Endothelial cell of umbilical vein (primary cell): ENCODE data around the gene NUP62. TPM values are rescaled to one million over a fixed set of nuclear protein-coding genes. Genes with fewer than 3 reads are reported as not detected.

Experiments used
- BruUV-seq: library from RNA; stranded (reverse); fragments of 400-500 nt; replicated peaks from 2 replicates; lab custom pipeline; 2021; lab: Mats Ljungman, UMichigan
- CTCF ChIA-PET: fragments of 300-600, 350-600 bp; sonication (Branson Sonifier 250); formaldehyde crosslinking; loops from one replicate; lab custom pipeline; 2021; ENCODE audit warnings: antibody characterized with exemption, inconsistent platforms; lab: Charles Lee
- POLR2A ChIA-PET: fragments of 300-600, 350-600 bp; sonication (Branson Sonifier 250); formaldehyde crosslinking; loops from one replicate; lab custom pipeline; 2021; ENCODE audit warnings: antibody characterized with exemption, inconsistent platforms; lab: Charles Lee
- DNase-seq: peaks from one replicate; pipeline ENCODE4 v3.0.0-alpha.2; 2011; ENCODE audit warnings: low read depth, low spot score
- FAIRE-seq: peaks from 2 replicates; lab custom pipeline; 2011; peaks lifted over from hg19 to GRCh38; lab: Jason Lieb, UNC
- H2AFZ ChIP-seq: 2 replicates; pipeline ENCODE4 v1.6.0; 2012; ENCODE audit warnings: low read depth, low read length, control low read depth, inconsistent platforms
- H3K27ac ChIP-seq: 2 replicates; pipeline ENCODE4 v1.5.1; 2011; ENCODE audit warnings: low read depth, mild to moderate bottlenecking, control low read depth, low read length, moderate library complexity; ENCODE audit not compliant: insufficient read depth
- H3K27me3 ChIP-seq, 2 experiments: 2 replicates each; pipeline versions ENCODE4 v1.6.0 to v1.6.1; 2011; ENCODE audit warnings: low read length in 2 of 2, mixed read lengths in 1 of 2; ENCODE audit not compliant: control insufficient read depth in 2 of 2, insufficient read depth in 2 of 2
- H3K36me3 ChIP-seq, 2 experiments: 2 replicates in 1 of 2; 3 replicates in 1 of 2; pipeline ENCODE4 v1.5.1; 2011; ENCODE audit warnings: low read length in 2 of 2, mild to moderate bottlenecking in 1 of 2, moderate library complexity in 1 of 2; ENCODE audit not compliant: control insufficient read depth in 2 of 2, insufficient read depth in 2 of 2; ENCODE audit errors: extremely low read depth in 1 of 2
- H3K4me1 ChIP-seq: 3 replicates; pipeline ENCODE4 v1.5.1; 2011; ENCODE audit warnings: mild to moderate bottlenecking, low read length; ENCODE audit not compliant: control insufficient read depth, insufficient read depth; ENCODE audit errors: extremely low read depth
- H3K4me2 ChIP-seq: 2 replicates; pipeline ENCODE4 v1.6.1; 2011; ENCODE audit warnings: low read length, control low read depth, mixed read lengths; ENCODE audit not compliant: insufficient read depth
- H3K4me3 ChIP-seq, 3 experiments: fragments of 200-600 bp in 1 of 3; sonication (generic), shearing (Covaris generic) in 1 of 3; replicated peaks in 1 of 3; 2 replicates each; pipeline ENCODE4 v1.5.1; 2011 to 2016; ENCODE audit warnings: control low read depth in 3 of 3, low read length in 3 of 3, mild to moderate bottlenecking in 2 of 3, inconsistent platforms in 1 of 3, low read depth in 1 of 3, moderate library complexity in 1 of 3; ENCODE audit not compliant: insufficient read depth in 1 of 3
- H3K79me2 ChIP-seq: 2 replicates; pipeline ENCODE4 v1.6.0; 2012; ENCODE audit warnings: low read length, inconsistent platforms; ENCODE audit not compliant: control insufficient read depth, insufficient read depth
- H3K9ac ChIP-seq: replicated peaks from 2 replicates; pipeline ENCODE3; 2011; ENCODE audit warnings: low read length, control low read depth; ENCODE audit not compliant: insufficient read depth; ENCODE audit errors: extremely low read depth
- H3K9me1 ChIP-seq: replicated peaks from 3 replicates; pipeline ENCODE4 v1.6.0; 2011; ENCODE audit warnings: mild to moderate bottlenecking, low read length; ENCODE audit not compliant: control insufficient read depth, insufficient read depth; ENCODE audit errors: extremely low read depth
- H3K9me3 ChIP-seq: replicated peaks from 2 replicates; pipeline ENCODE4 v1.5.1; 2012; ENCODE audit warnings: low read length, inconsistent platforms; ENCODE audit not compliant: control insufficient read depth, insufficient read depth
- H4K20me1 ChIP-seq: replicated peaks from 2 replicates; pipeline ENCODE3; 2011; ENCODE audit warnings: mild to moderate bottlenecking, low read length; ENCODE audit not compliant: control insufficient read depth, insufficient read depth; ENCODE audit errors: extremely low read depth
- CTCF ChIP-seq, 2 donors: IDR thresholded peaks; 1 replicate in 1 of 2; 2 replicates in 1 of 2; pipeline ENCODE4 v1.5.1; 2011; ENCODE audit warnings: low read length in 2 of 2, mild to moderate bottlenecking in 2 of 2, moderate library complexity in 2 of 2, control low read depth in 1 of 2, inconsistent platforms in 1 of 2, low read depth in 1 of 2; ENCODE audit not compliant: insufficient read depth in 1 of 2; ENCODE audit errors: extremely low read depth in 1 of 2
- EZH2 ChIP-seq: IDR thresholded peaks from 2 replicates; pipeline ENCODE4 v1.6.1; 2012; ENCODE audit warnings: borderline replicate concordance, low read depth, mild to moderate bottlenecking, moderate library complexity, low read length, inconsistent platforms; ENCODE audit not compliant: severe bottlenecking
- FOS ChIP-seq: IDR thresholded peaks from 2 replicates; pipeline ENCODE4 v1.6.1; 2011; ENCODE audit warnings: mild to moderate bottlenecking, low read length, moderate library complexity, borderline replicate concordance; ENCODE audit not compliant: insufficient read depth
- GATA2 ChIP-seq: IDR thresholded peaks from 2 replicates; pipeline ENCODE4 v1.7.0; 2011; ENCODE audit warnings: low read depth, mild to moderate bottlenecking, moderate library complexity, mixed read lengths, low read length; ENCODE audit not compliant: insufficient read length, insufficient read depth
- JUN ChIP-seq: IDR thresholded peaks from 2 replicates; pipeline ENCODE4 v1.6.1; 2011; ENCODE audit warnings: borderline replicate concordance, low read depth; ENCODE audit not compliant: insufficient read length, insufficient read depth
- MAX ChIP-seq: IDR thresholded peaks from 2 replicates; pipeline ENCODE4 v1.6.1; 2011; ENCODE audit not compliant: insufficient read depth, insufficient read length
- MYC ChIP-seq: IDR thresholded peaks from one replicate; pipeline ENCODE4 v1.6.1; 2011; ENCODE audit warnings: mild to moderate bottlenecking, low read depth, low read length
- POLR2A ChIP-seq: IDR thresholded peaks from 2 replicates; pipeline ENCODE4 v1.6.1; 2012; ENCODE audit warnings: low read depth, mild to moderate bottlenecking, control low read depth, low read length
- POLR2AphosphoS5 ChIP-seq: IDR thresholded peaks from 2 replicates; pipeline ENCODE4 v1.6.1; 2012; ENCODE audit warnings: low read depth, mild to moderate bottlenecking, control low read depth, low read length, moderate library complexity; ENCODE audit not compliant: insufficient read depth
- dilution Hi-C: fragments of 300-500 bp; cut with MboI; formaldehyde crosslinking; loops from one replicate; pipeline ENCODE4 v1.15.0; 2019; ENCODE audit warnings: low sequenced_read_pairs; ENCODE audit not compliant: extremely low pct_ligation_motif_present
- intact Hi-C: fragments of 100-400 bp; cut with micrococcal nuclease; formaldehyde crosslinking; loops from one replicate; pipeline ENCODE4 v1.10.0; 2022
- polyA plus RNA-seq, 4 experiments: library from polyadenylated mRNA; depleted of rRNA in 3 of 4; stranded (reverse) in 3 of 4; unstranded in 1 of 4; fragments of >200 nt; gene quantifications; 2 replicates each; pipeline versions ENCODE4 v1.2.1 to v1.2.3, GENCODE V29; 2011 to 2012; ENCODE audit warnings: missing spikeins in 1 of 4
- total RNA-seq: library from RNA; stranded (reverse); gene quantifications from 2 replicates; pipeline ENCODE4 v1.2.3, GENCODE V29; 2021

The NUP62 gene
- total and polyA plus RNA-seq, 2 donors (not counting 3 experiments of a cell fraction or from before 2014, with no cell fraction given) = 32.0 to 93.7 TPM

- H3K4me2 ChIP-seq = no peak overlapping the region
- dilution Hi-C loops (no loop called here), intact Hi-C loops (no loop called here)
- H3K4me3 ChIP-seq = no peak overlapping the region
- TF ChIP-seq POLR2A (no peak), MAX (no peak)
- peaks cover 9 to 16% of the 10 kb centered on the region in 2 experiments for H3K27me3 ChIP-seq
- H3K4me1 ChIP-seq = peaks cover 5% of the 10 kb centered on the region
- H3K79me2 ChIP-seq = no peaks in the 10 kb centered on the region
- no peak overlapping the region for H2AFZ ChIP-seq
- CTCF ChIA-PET = interaction anchor here (2.5 kb wide), 1 partner anchor 10 kb away, joined by 12 read pairs; no protein-coding TSS in a partner anchor
- DNase-seq (no peak), FAIRE-seq (no peak)
- no peaks in the 10 kb centered on the region for H4K20me1 ChIP-seq
- no TSS peak for BruUV-seq
- no peaks in the 10 kb centered on the region for H3K36me3 ChIP-seq
- no peak overlapping the region for H3K27ac ChIP-seq
- H3K9ac ChIP-seq = no peak overlapping the region
- POLR2A ChIA-PET = no interaction called here
- H3K9me1 ChIP-seq = no peaks in the 10 kb centered on the region
- no peaks in the 10 kb centered on the region for H3K9me3 ChIP-seq
These were observed 23.2 kb upstream of the NUP62 start for GRCh38 chr19:49952479-49952836.

- no peak overlapping the region for H2AFZ ChIP-seq
- ChIA-PET CTCF (interaction anchor here (2.3 kb wide), 1 partner anchor 14 kb away, joined by 5 read pairs; no protein-coding TSS in a partner anchor), POLR2A (no interaction called here)
- H3K27me3 ChIP-seq = peaks cover 9 to 16% of the 10 kb centered on the region in 2 experiments
- DNase-seq (no peak), FAIRE-seq (no peak)
- peaks cover 5% of the 10 kb centered on the region for H3K4me1 ChIP-seq
- no peak overlapping the region for H3K27ac ChIP-seq
- H3K9me3 ChIP-seq = no peaks in the 10 kb centered on the region
- TF ChIP-seq MAX (no peak), JUN (no peak), FOS (no peak), MYC (no peak), CTCF (IDR thresholded peaks at IDR 0.05; ENCODE audit: extremely low read depth in 1 of 2, insufficient read depth in 1 of 2, low read depth in 1 of 2, low read length in 2 of 2) (no peak), POLR2AphosphoS5 (no peak), GATA2 (no peak), EZH2 (no peak), POLR2A (no peak)
- dilution Hi-C loops (no loop called here), intact Hi-C loops (no loop called here)
- H3K79me2 ChIP-seq = no peaks in the 10 kb centered on the region
- no peaks in the 10 kb centered on the region for H3K36me3 ChIP-seq
- no TSS peak for BruUV-seq
- H3K9me1 ChIP-seq = no peaks in the 10 kb centered on the region
- H3K4me3 ChIP-seq = no peak overlapping the region
- no peak overlapping the region for H3K9ac ChIP-seq
- no peak overlapping the region for H3K4me2 ChIP-seq
- no peaks in the 10 kb centered on the region for H4K20me1 ChIP-seq
These were observed 22.6 kb upstream of the NUP62 start for GRCh38 chr19:49951806-49952478.
